ENCODE measurements around the gene LRRC4C.

DNA sequence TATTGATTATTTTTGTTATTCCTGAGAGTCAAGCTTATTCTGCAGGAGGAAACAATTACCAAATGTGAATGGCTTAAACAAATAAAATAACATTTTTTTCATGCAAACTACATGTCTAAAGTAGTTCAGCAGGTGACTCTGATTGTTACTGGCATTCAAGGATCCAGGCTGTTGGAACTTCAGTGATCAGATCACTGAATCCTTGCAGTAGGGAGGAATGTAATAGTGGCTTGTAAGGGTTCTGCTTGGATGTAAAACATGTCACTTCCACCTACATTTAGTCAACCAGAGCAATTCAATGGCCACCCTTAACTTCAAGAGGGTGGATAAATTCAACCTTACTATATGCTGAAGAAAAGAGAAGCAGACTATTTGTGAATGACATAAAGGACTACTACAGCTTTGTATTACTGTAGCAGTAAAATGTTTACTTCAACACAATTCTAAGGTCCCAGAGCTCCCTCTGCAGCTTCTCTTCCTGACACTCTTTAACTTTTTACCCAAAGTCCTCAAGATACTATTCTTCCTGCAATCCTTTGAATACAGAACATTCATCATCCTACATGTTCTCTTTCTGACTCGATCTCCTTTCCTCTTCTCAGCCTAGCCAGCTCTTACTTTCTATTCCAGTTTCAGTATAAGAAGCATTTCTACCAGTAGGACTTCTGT, 284.0 kb downstream of the LRRC4C start:
- TF ChIP-seq, protein P1, sequence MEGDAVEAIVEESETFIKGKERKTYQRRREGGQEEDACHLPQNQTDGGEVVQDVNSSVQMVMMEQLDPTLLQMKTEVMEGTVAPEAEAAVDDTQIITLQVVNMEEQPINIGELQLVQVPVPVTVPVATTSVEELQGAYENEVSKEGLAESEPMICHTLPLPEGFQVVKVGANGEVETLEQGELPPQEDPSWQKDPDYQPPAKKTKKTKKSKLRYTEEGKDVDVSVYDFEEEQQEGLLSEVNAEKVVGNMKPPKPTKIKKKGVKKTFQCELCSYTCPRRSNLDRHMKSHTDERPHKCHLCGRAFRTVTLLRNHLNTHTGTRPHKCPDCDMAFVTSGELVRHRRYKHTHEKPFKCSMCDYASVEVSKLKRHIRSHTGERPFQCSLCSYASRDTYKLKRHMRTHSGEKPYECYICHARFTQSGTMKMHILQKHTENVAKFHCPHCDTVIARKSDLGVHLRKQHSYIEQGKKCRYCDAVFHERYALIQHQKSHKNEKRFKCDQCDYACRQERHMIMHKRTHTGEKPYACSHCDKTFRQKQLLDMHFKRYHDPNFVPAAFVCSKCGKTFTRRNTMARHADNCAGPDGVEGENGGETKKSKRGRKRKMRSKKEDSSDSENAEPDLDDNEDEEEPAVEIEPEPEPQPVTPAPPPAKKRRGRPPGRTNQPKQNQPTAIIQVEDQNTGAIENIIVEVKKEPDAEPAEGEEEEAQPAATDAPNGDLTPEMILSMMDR (IDR thresholded peaks at IDR 0.05; ENCODE audit: extremely low read depth in 1 of 2, insufficient read depth in 1 of 2, low read depth in 1 of 2, low read length in 2 of 2) = no peak
- TF ChIP-seq EZH2 (IDR thresholded peaks at IDR 0.05; ENCODE audit: borderline replicate concordance, low read depth, low read length, severe bottlenecking) (no peak), FOS (IDR thresholded peaks at IDR 0.05; ENCODE audit: borderline replicate concordance, insufficient read depth, low read length) (no peak), POLR2A (IDR thresholded peaks at IDR 0.05; ENCODE audit: low read depth, low read length) (no peak), JUN (IDR thresholded peaks at IDR 0.05; ENCODE audit: borderline replicate concordance, insufficient read depth, insufficient read length, low read depth) (no peak), POLR2AphosphoS5 (IDR thresholded peaks at IDR 0.05; ENCODE audit: insufficient read depth, low read depth, low read length) (no peak), MYC (IDR thresholded peaks at IDR 0.05; ENCODE audit: low read depth, low read length) (no peak)
- TF ChIP-seq, protein P2, sequence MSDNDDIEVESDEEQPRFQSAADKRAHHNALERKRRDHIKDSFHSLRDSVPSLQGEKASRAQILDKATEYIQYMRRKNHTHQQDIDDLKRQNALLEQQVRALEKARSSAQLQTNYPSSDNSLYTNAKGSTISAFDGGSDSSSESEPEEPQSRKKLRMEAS (IDR thresholded peaks at IDR 0.05; ENCODE audit: insufficient read depth, insufficient read length) = no peak

All from endothelial cell of umbilical vein (primary cell).